ENCODE results near the gene TMEM131L. TPM values are rescaled to one million over a fixed set of nuclear protein-coding genes. Genes with fewer than 3 reads are reported as not detected.
"Not testable (repeated sequence)": the region's sequence is repeated elsewhere in the genome, so short reads cannot be mapped to it uniquely, and the experiment has no call there.

The TMEM131L gene
- total and polyA plus RNA-seq, 12 donors, result 2.5 to 11.7 (median 4.8) TPM

GRCh38 chr4:153449338-153449737 is 16.8 kb upstream of the TMEM131L start:
- no peaks in the 10 kb centered on the region for H3K4me1 ChIP-seq (replicated peaks in 1 of 2)
- TF ChIP-seq POLR2A (IDR thresholded peaks at IDR 0.05), result no peak
- TF ChIP-seq CTCF (IDR thresholded peaks at IDR 0.05), result no peak
- no peak for DNase-seq
- no peaks in the 10 kb centered on the region for H3K9me3 ChIP-seq (replicated peaks in 1 of 3)
- no peaks in the 10 kb centered on the region for H3K36me3 ChIP-seq (replicated peaks in 1 of 2)
- H3K27me3 ChIP-seq, result no peaks in the 10 kb centered on the region
- H3K4me3 ChIP-seq, result no peak overlapping the region
- WGBS, 4 donors, result 82 to 93% (median 85%) methylated on average over 1 of the region's 1 CpG
- intact Hi-C loops (cut with DNase I), result no loop called here
- no peak overlapping the region for H3K27ac ChIP-seq

DNA sequence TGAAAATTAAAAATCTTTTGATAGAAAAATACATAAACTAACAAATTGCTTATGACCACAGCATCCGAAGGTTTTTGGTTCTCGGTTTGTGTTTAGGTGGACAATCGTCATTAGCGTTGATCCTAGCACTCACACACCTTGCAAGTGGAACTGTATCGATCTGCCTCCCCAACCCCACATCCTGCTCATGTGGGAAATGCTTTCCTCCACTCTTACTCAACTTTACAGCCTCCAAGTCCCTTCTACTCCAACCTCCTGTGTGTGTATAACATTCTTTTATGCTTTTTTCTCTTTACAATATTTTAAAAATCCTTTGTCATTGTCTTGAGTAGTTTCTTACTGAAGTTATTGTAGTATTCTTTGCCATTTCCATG is 15.6 kb upstream of the TMEM131L start:
- no peak overlapping the region for H3K27ac ChIP-seq
- no peaks in the 10 kb centered on the region for H3K27me3 ChIP-seq
- H3K9me3 ChIP-seq (replicated peaks in 1 of 3), result no peaks in the 10 kb centered on the region
- intact Hi-C loops (cut with DNase I), result no loop called here
- no peaks in the 10 kb centered on the region for H3K36me3 ChIP-seq (replicated peaks in 1 of 2)
- 75 to 86% (median 83%) methylated on average over 5 of the region's 5 CpGs for WGBS, 4 donors
- no peak for DNase-seq
- no peak for TF ChIP-seq CTCF (IDR thresholded peaks at IDR 0.05)
- TF ChIP-seq POLR2A (IDR thresholded peaks at IDR 0.05), result no peak
- H3K4me3 ChIP-seq, result no peak overlapping the region
- no peaks in the 10 kb centered on the region for H3K4me1 ChIP-seq (replicated peaks in 1 of 2)

DNA sequence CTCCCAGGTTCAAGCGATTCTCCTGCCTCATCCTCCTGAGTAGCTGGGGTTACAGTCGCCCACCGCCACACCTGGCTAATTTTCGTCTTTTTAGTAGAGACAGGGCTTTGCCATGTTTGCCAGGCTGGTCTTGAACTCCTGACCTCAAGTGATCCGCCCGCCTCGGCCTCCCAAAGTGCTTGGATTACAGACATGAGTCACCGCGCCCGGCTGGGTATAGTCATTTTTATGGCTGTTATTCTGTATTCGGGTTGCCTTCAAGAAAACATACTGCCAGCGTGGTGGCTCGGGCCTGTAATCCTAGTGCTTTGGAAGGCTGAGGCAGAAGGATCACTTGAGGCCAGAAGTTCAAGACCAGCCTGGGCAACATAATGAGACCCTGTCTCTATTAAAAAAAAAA is 15.0 kb upstream of the TMEM131L start:
- H3K4me3 ChIP-seq; intact Hi-C loops (cut with DNase I); H3K9me3 ChIP-seq (replicated peaks in 1 of 3); H3K4me1 ChIP-seq (replicated peaks in 1 of 2); H3K36me3 ChIP-seq (replicated peaks in 1 of 2); H3K27ac ChIP-seq; DNase-seq; H3K27me3 ChIP-seq: not testable (repeated sequence)
- 75 to 93% (median 80%) methylated on average over 13 of the region's 13 CpGs for WGBS, 4 donors

GRCh38 chr4:153451911-153452657 is 14.1 kb upstream of the TMEM131L start:
- DNase-seq, result no peak
- Histone ChIP-seq H3K9me3 (replicated peaks in 1 of 3) (no peaks in the 10 kb centered on the region), H3K4me1 (replicated peaks in 1 of 2) (no peaks in the 10 kb centered on the region), H3K36me3 (replicated peaks in 1 of 2) (no peaks in the 10 kb centered on the region), H3K27ac (no peak overlapping the region), H3K27me3 (no peaks in the 10 kb centered on the region), H3K4me3 (no peak overlapping the region)
- no peak for TF ChIP-seq CTCF (IDR thresholded peaks at IDR 0.05)
- no peak for TF ChIP-seq POLR2A (IDR thresholded peaks at IDR 0.05)
- intact Hi-C loops (cut with DNase I), result no loop called here
- 85 to 87% (median 85%) methylated on average over 24 to 27 of the region's 27 CpGs for WGBS, 4 donors

Measured in adrenal gland (tissue), 12 donors.